B cell (primary cell): ENCODE data around the gene COASY. TPM values are rescaled to one million over a fixed set of nuclear protein-coding genes. Genes with fewer than 3 reads are reported as not detected.

Experiments
- ATAC-seq: fragments of 200-7000 bp; cut with Tn5 transposase; one replicate; pipeline ENCODE4 v1.10.0; 2021; ENCODE audit warnings: low read depth, mild to moderate bottlenecking, moderate number of reproducible peaks, moderate library complexity
- CTCF ChIA-PET: fragments of 350-600 bp; sonication (Branson Sonifier 250); formaldehyde crosslinking; loops from one replicate; lab custom pipeline; 2021; ENCODE audit warnings: antibody characterized with exemption, inconsistent platforms; lab: Charles Lee
- POLR2A ChIA-PET: fragments of 350-600 bp; sonication (Branson Sonifier 250); formaldehyde crosslinking; loops from one replicate; lab custom pipeline; 2021; ENCODE audit warnings: antibody characterized with exemption; lab: Charles Lee
- DNase-seq: peaks from one replicate; pipeline ENCODE4 v3.0.0; 2013
- H2AFZ ChIP-seq: 2 replicates; pipeline ENCODE4 v1.6.1; 2012; ENCODE audit warnings: mild to moderate bottlenecking, low read depth, low read length; ENCODE audit not compliant: insufficient read depth, poor library complexity, severe bottlenecking
- H3K27ac ChIP-seq, 2 donors: 1 replicate in 1 of 2; 2 replicates in 1 of 2; pipeline ENCODE4 v1.5.1; 2012 to 2013; ENCODE audit warnings: low read length in 2 of 2, mild to moderate bottlenecking in 2 of 2, moderate library complexity in 1 of 2
- H3K27me3 ChIP-seq, 4 experiments: fragments of 200-600 bp in 1 of 4; sonication (generic) in 1 of 4; replicated peaks in 1 of 4; 1 replicate in 2 of 4; 2 replicates in 2 of 4; pipeline versions ENCODE4 v1.6.1 to v1.7.0; 2013 to 2016; ENCODE audit warnings: low read length in 3 of 4, mild to moderate bottlenecking in 2 of 4, mixed read lengths in 1 of 4, moderate library complexity in 1 of 4; ENCODE audit not compliant: insufficient read depth in 4 of 4, control insufficient read depth in 3 of 4; ENCODE audit errors: control extremely low read depth in 1 of 4
- H3K36me3 ChIP-seq, 2 experiments: replicated peaks in 1 of 2; 1 replicate in 1 of 2; 2 replicates in 1 of 2; pipeline versions ENCODE4 v1.6.1 to v1.7.1; 2013; ENCODE audit warnings: low read length in 1 of 2; ENCODE audit not compliant: insufficient read depth in 2 of 2, control insufficient read depth in 1 of 2; ENCODE audit errors: control extremely low read depth in 1 of 2, extremely low read depth in 1 of 2
- H3K4me1 ChIP-seq, 2 donors: fragments of 200-600 bp in 1 of 2; sonication (generic) in 1 of 2; 1 replicate in 1 of 2; 2 replicates in 1 of 2; pipeline versions ENCODE4 v1.5.1 to v1.6.1; 2013 to 2017; ENCODE audit warnings: low read length in 2 of 2; ENCODE audit not compliant: control insufficient read depth in 2 of 2, insufficient read depth in 2 of 2
- H3K4me2 ChIP-seq: replicated peaks from 2 replicates; pipeline ENCODE3; 2012; ENCODE audit warnings: mild to moderate bottlenecking, low read depth, low read length; ENCODE audit not compliant: poor library complexity, severe bottlenecking
- H3K4me3 ChIP-seq, 5 experiments: fragments of 200-600 bp in 1 of 5; sonication (generic) in 1 of 5; 1 replicate in 3 of 5; 2 replicates in 2 of 5; pipeline versions ENCODE4 v1.5.1 to v1.7.0; 2011 to 2016; ENCODE audit warnings: low read length in 4 of 5, mild to moderate bottlenecking in 4 of 5, low read depth in 2 of 5, control low read depth in 1 of 5, moderate library complexity in 1 of 5; ENCODE audit not compliant: insufficient read depth in 1 of 5; ENCODE audit errors: control extremely low read depth in 1 of 5, extremely low read depth in 1 of 5
- H3K79me2 ChIP-seq: fragments of 200-600 bp; sonication (generic); one replicate; pipeline ENCODE4 v1.6.0; 2016; ENCODE audit warnings: low read length; ENCODE audit not compliant: control insufficient read depth, insufficient read depth
- H3K9ac ChIP-seq: fragments of 200-600 bp; sonication (generic); 2 replicates; pipeline ENCODE4 v1.6.1; 2017; ENCODE audit warnings: mild to moderate bottlenecking, low read length, moderate library complexity
- H3K9me3 ChIP-seq, 3 donors: one replicate each; pipeline versions ENCODE4 v1.6.1 to v1.7.1; 2013; ENCODE audit warnings: low read length in 2 of 3; ENCODE audit not compliant: control insufficient read depth in 2 of 3, insufficient read depth in 1 of 3; ENCODE audit errors: control extremely low read depth in 1 of 3
- H4K20me1 ChIP-seq: 2 replicates; pipeline ENCODE4 v1.6.0; 2012; ENCODE audit warnings: mild to moderate bottlenecking, low read length; ENCODE audit not compliant: insufficient read depth, control insufficient read depth, poor library complexity, severe bottlenecking
- H3K27ac Mint-ChIP-seq: one replicate; pipeline ENCODE4 v1.8.0; 2021; ENCODE audit warnings: mixed read lengths
- H3K27me3 Mint-ChIP-seq: one replicate; pipeline ENCODE4 v1.8.0; 2021; ENCODE audit warnings: mixed read lengths
- H3K4me1 Mint-ChIP-seq: one replicate; pipeline ENCODE4 v1.8.0; 2021; ENCODE audit warnings: mixed read lengths
- H3K4me3 Mint-ChIP-seq: one replicate; pipeline ENCODE4 v1.8.0; 2021; ENCODE audit warnings: mixed read lengths
- H3K9me3 Mint-ChIP-seq: one replicate; pipeline ENCODE4 v1.8.0; 2022; ENCODE audit warnings: mixed read lengths; ENCODE audit not compliant: insufficient read depth
- EZH2 ChIP-seq: IDR thresholded peaks from 2 replicates; pipeline ENCODE4 v1.6.1; 2012; ENCODE audit warnings: borderline replicate concordance, low read depth, mild to moderate bottlenecking, moderate library complexity, low read length; ENCODE audit not compliant: insufficient read depth, poor library complexity, severe bottlenecking
- WGBS: methylation state at CpG from one replicate; pipeline ENCODE4 v1.1.5; 2013; ENCODE audit warnings: missing lambda C conversion rate; ENCODE audit not compliant: insufficient coverage; 5-methylcytosine and 5-hydroxymethylcytosine counted together
- intact Hi-C: fragments of 100-400 bp; cut with micrococcal nuclease; formaldehyde crosslinking; loops from one replicate; pipeline ENCODE4 v1.10.0; 2022
- polyA plus RNA-seq: library from polyadenylated mRNA; depleted of rRNA; stranded (reverse); fragments of >200 nt; gene quantifications from 2 replicates; pipeline ENCODE4 v1.2.3, GENCODE V29; 2012
- total RNA-seq, 2 donors: library from RNA; stranded (reverse); fragments of 120-200 nt in 1 of 2; gene quantifications; 1 replicate in 1 of 2; 2 replicates in 1 of 2; pipeline versions ENCODE4 v1.2.3 to v1.2.4, GENCODE V29; 2013 to 2022
- TF ChIP-seq, protein P1 (sequence below): fragments of 200-600 bp; IDR thresholded peaks from one replicate; pipeline ENCODE4 v1.8.0; 2022; ENCODE audit warnings: antibody characterized with exemption, mild to moderate bottlenecking

The COASY gene
- total and polyA plus RNA-seq, 2 donors (not counting 1 experiment from before 2014, with no cell fraction given): 76.6 to 82.3 TPM

DNA sequence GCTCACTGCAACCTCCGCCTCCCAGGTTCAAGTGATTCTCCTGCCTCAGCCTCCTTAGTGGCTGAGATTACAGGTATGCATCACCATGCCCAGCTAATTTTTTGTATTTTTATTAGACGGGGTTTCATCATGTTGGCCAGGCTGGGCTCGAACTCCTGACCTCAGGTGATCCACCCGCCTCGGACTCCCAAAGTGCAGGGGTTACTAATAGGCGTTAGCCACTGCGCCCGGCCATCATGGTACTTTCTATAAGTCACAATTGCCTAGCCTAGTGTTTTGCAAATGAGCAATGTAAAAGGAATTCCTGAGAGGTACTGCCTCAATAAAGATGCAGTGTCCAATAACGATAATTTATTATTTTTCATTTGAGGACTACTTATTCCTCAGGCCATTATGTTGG lies 29.5 kb downstream of the COASY start:
- H3K9me3 ChIP-seq: no peaks in the 10 kb centered on the region
- no peak overlapping the region for H3K4me3 Mint-ChIP-seq
- H3K27me3 Mint-ChIP-seq: no peaks in the 10 kb centered on the region
- peaks cover 3 to 68% of the 10 kb centered on the region in 2 experiments for H3K36me3 ChIP-seq
- H3K4me1 ChIP-seq: peaks cover 9 to 16% of the 10 kb centered on the region in 2 donors
- DNase-seq (no peak), ATAC-seq (no peak)
- H3K4me3 ChIP-seq: no peak overlapping the region
- H3K27me3 ChIP-seq: no peaks in the 10 kb centered on the region
- no peak overlapping the region for H3K4me2 ChIP-seq
- no peak for TF ChIP-seq EZH2
- TF ChIP-seq, protein P1, sequence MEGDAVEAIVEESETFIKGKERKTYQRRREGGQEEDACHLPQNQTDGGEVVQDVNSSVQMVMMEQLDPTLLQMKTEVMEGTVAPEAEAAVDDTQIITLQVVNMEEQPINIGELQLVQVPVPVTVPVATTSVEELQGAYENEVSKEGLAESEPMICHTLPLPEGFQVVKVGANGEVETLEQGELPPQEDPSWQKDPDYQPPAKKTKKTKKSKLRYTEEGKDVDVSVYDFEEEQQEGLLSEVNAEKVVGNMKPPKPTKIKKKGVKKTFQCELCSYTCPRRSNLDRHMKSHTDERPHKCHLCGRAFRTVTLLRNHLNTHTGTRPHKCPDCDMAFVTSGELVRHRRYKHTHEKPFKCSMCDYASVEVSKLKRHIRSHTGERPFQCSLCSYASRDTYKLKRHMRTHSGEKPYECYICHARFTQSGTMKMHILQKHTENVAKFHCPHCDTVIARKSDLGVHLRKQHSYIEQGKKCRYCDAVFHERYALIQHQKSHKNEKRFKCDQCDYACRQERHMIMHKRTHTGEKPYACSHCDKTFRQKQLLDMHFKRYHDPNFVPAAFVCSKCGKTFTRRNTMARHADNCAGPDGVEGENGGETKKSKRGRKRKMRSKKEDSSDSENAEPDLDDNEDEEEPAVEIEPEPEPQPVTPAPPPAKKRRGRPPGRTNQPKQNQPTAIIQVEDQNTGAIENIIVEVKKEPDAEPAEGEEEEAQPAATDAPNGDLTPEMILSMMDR: no peak
- H3K9me3 Mint-ChIP-seq: no peaks in the 10 kb centered on the region
- POLR2A ChIA-PET: no interaction called here
- CTCF ChIA-PET: interaction anchor here (2.8 kb wide), 1 partner anchor 13 kb away, joined by 9 read pairs; the partner anchor contains the start of gene PSMC3IP
- H3K27ac Mint-ChIP-seq: no peak overlapping the region
- H4K20me1 ChIP-seq: peaks cover 69% of the 10 kb centered on the region
- H3K9ac ChIP-seq: no peak overlapping the region
- H3K79me2 ChIP-seq: peaks cover 48% of the 10 kb centered on the region
- H3K27ac ChIP-seq: no peak overlapping the region
- 100% methylated on average over 5 of the region's 9 CpGs for WGBS
- no peak overlapping the region for H2AFZ ChIP-seq
- intact Hi-C loops: no loop called here
- peaks cover 22% of the 10 kb centered on the region for H3K4me1 Mint-ChIP-seq

DNA sequence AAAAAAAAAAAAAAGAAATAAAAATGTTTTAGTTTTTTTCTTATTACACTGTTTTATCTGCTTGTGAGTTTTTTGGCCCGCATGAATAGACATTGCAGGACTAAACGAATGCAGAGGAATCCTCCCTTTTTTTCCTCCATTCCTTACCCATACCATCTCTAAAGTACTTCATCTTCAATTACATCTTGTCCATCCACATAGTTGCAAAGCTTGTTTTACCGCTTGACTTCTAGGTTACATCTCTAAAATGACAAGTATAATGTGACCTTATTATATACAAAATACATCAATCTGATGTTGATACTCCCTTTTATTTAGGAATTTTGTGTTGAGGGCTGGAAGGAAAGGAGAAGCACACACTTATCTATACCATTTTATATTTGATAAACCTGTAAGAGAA lies 34.4 kb downstream of the COASY start:
- no peak overlapping the region for H3K4me3 ChIP-seq
- peaks cover 94% of the 10 kb centered on the region for H3K79me2 ChIP-seq
- ATAC-seq (no peak), DNase-seq (no peak)
- H3K4me1 Mint-ChIP-seq: peaks cover 12% of the 10 kb centered on the region
- H3K9me3 Mint-ChIP-seq: no peaks in the 10 kb centered on the region
- peaks cover 1 to 42% of the 10 kb centered on the region in 2 experiments for H3K36me3 ChIP-seq
- peaks cover 86% of the 10 kb centered on the region for H4K20me1 ChIP-seq
- CTCF ChIA-PET: interaction anchor here (1.0 kb wide), 1 partner anchor 16 kb away, joined by 3 read pairs; no protein-coding TSS in a partner anchor
- H3K9me3 ChIP-seq: no peaks in the 10 kb centered on the region
- POLR2A ChIA-PET: interaction anchor here (0.7 kb wide), 1 partner anchor 221 kb away, joined by 3 read pairs; no protein-coding TSS in a partner anchor
- TF ChIP-seq, protein P1: no peak
- TF ChIP-seq EZH2: no peak
- H3K4me2 ChIP-seq: no peak overlapping the region
- H3K9ac ChIP-seq: no peak overlapping the region
- H3K4me3 Mint-ChIP-seq: no peak overlapping the region
- H3K27ac ChIP-seq: no peak overlapping the region
- intact Hi-C loops: no loop called here
- no peaks in the 10 kb centered on the region for H3K4me1 ChIP-seq
- no peak overlapping the region for H2AFZ ChIP-seq
- H3K27me3 ChIP-seq: no peaks in the 10 kb centered on the region
- H3K27ac Mint-ChIP-seq: no peak overlapping the region
- no CpG with 5 or more reads among the region's 3 CpGs for WGBS
- no peaks in the 10 kb centered on the region for H3K27me3 Mint-ChIP-seq
